A673 (cell line): ENCODE results near the gene TIMM8A. TPM values are rescaled to one million over a fixed set of nuclear protein-coding genes. Genes with fewer than 3 reads are reported as not detected.

Experiments
- BruUV-seq: library from RNA; stranded (reverse); fragments of 400-500 nt; replicated peaks from 2 replicates; lab custom pipeline; 2021; lab: Mats Ljungman, UMichigan
- CTCF ChIA-PET: fragments of 300-600 bp; sonication (Branson Sonifier 250); formaldehyde crosslinking; loops from one replicate; lab custom pipeline; 2022; ENCODE audit warnings: antibody characterized with exemption; lab: Charles Lee
- POLR2A ChIA-PET: fragments of 300-600 bp; sonication (Branson Sonifier 250); formaldehyde crosslinking; loops from one replicate; lab custom pipeline; 2022; ENCODE audit warnings: antibody characterized with exemption; ENCODE audit not compliant: low non-redundant PET; lab: Charles Lee
- DNase-seq: peaks from one replicate; pipeline ENCODE4 v3.0.0-alpha.2; 2015; ENCODE audit warnings: low spot score
- H3K27ac ChIP-seq: fragments of 200-600 bp; sonication (generic); 2 replicates; pipeline ENCODE4 v1.5.1; 2016; ENCODE audit warnings: mixed run types, low read depth, mild to moderate bottlenecking, mixed read lengths, antibody characterized with exemption, low read length; ENCODE audit not compliant: poor library complexity, severe bottlenecking
- H3K27me3 ChIP-seq: fragments of 200-600 bp; sonication (generic); replicated peaks from 2 replicates; pipeline ENCODE4 v1.6.1; 2017; ENCODE audit warnings: mixed run types, low read depth, mild to moderate bottlenecking, mixed read lengths, antibody characterized with exemption, low read length; ENCODE audit not compliant: insufficient read depth, poor library complexity
- H3K36me3 ChIP-seq: fragments of 200-600 bp; sonication (generic); 2 replicates; pipeline ENCODE4 v1.6.1; 2016; ENCODE audit warnings: mixed run types, mild to moderate bottlenecking, mixed read lengths, antibody characterized with exemption, low read length; ENCODE audit not compliant: insufficient read depth, poor library complexity, severe bottlenecking
- H3K4me1 ChIP-seq: fragments of 200-600 bp; sonication (generic); 2 replicates; pipeline ENCODE4 v1.6.1; 2017; ENCODE audit warnings: mixed run types, mild to moderate bottlenecking, mixed read lengths, antibody characterized with exemption, low read length; ENCODE audit not compliant: insufficient read depth, poor library complexity, severe bottlenecking
- H3K4me3 ChIP-seq: fragments of 200-600 bp; sonication (generic); 2 replicates; pipeline ENCODE4 v1.5.1; 2016; ENCODE audit warnings: low read depth, mixed run types, mild to moderate bottlenecking, mixed read lengths, low read length; ENCODE audit not compliant: poor library complexity, severe bottlenecking
- H3K9me3 ChIP-seq: fragments of 200-600 bp; sonication (generic); 2 replicates; pipeline ENCODE4 v1.6.1; 2016; ENCODE audit warnings: mixed run types, low read depth, mild to moderate bottlenecking, mixed read lengths, antibody characterized with exemption, low read length; ENCODE audit not compliant: poor library complexity, severe bottlenecking
- EZH2 ChIP-seq: fragments of 200-600 bp; sonication (generic); IDR thresholded peaks from 2 replicates; pipeline ENCODE4 v1.6.1; 2017; ENCODE audit warnings: borderline replicate concordance, low read depth, mild to moderate bottlenecking, mixed read lengths, antibody characterized with exemption, low read length; ENCODE audit not compliant: poor library complexity, severe bottlenecking
- intact Hi-C: fragments of 100-400 bp; cut with micrococcal nuclease; formaldehyde crosslinking; loops from one replicate; pipeline ENCODE4 v1.10.0; 2022; ENCODE audit not compliant: unreplicated experiment
- total RNA-seq: library from RNA; stranded (reverse); gene quantifications from 2 replicates; pipeline ENCODE4 v1.2.3, GENCODE V29; 2021
- TF ChIP-seq, protein P1 (sequence below): fragments of 300-800, 200-600 bp; sonication (generic); conservative IDR thresholded peaks from 2 replicates; pipeline ENCODE4 v1.5.1; 2017; ENCODE audit warnings: low read depth, mild to moderate bottlenecking, antibody characterized with exemption, low read length, moderate library complexity, mixed read lengths

Gene TIMM8A
- total RNA-seq, 1 experiment from 2014 or later, result 44.5 TPM

DNA sequence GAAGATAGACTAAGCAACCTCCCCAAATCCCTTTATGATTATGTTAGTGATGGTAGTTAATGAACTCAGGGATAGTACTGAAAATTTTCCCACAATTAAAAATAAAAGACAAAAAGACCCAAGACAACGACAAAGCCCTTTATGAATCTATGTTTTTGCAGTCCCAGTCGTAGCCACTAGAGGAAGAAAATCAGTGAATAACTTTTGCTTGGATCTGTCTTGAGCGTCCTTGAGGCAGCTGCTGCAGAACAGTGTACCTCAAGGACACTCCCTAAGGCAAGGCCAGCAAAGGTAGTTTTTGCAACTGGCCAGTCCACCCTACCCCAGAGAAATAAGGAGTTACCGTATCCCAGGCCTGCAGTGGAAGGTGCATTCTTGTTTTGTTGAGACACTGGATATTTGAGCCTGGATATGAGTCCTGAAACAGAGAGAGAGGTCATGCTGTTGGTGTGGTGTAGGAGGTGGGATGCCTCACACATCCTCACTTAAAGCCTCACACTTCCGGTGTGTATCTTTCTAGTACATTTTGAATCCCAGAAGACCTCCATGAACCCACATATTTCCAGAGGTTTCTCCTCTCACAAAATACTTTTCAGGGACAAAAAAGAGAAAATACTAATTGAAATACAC is 8.7 kb upstream of the TIMM8A start:
- Histone ChIP-seq H3K36me3 (no peaks in the 10 kb centered on the region), H3K27ac (no peak overlapping the region), H3K27me3 (no peaks in the 10 kb centered on the region), H3K4me1 (no peaks in the 10 kb centered on the region), H3K4me3 (no peak overlapping the region), H3K9me3 (no peaks in the 10 kb centered on the region)
- intact Hi-C loops, result no loop called here
- DNase-seq, result peak; percentile 38
- BruUV-seq, result no TSS peak
- ChIA-PET POLR2A (no interaction called here), CTCF (no interaction called here)
- TF ChIP-seq, protein P1, sequence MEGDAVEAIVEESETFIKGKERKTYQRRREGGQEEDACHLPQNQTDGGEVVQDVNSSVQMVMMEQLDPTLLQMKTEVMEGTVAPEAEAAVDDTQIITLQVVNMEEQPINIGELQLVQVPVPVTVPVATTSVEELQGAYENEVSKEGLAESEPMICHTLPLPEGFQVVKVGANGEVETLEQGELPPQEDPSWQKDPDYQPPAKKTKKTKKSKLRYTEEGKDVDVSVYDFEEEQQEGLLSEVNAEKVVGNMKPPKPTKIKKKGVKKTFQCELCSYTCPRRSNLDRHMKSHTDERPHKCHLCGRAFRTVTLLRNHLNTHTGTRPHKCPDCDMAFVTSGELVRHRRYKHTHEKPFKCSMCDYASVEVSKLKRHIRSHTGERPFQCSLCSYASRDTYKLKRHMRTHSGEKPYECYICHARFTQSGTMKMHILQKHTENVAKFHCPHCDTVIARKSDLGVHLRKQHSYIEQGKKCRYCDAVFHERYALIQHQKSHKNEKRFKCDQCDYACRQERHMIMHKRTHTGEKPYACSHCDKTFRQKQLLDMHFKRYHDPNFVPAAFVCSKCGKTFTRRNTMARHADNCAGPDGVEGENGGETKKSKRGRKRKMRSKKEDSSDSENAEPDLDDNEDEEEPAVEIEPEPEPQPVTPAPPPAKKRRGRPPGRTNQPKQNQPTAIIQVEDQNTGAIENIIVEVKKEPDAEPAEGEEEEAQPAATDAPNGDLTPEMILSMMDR, result peak; percentile 54
- TF ChIP-seq EZH2, result no peak

DNA sequence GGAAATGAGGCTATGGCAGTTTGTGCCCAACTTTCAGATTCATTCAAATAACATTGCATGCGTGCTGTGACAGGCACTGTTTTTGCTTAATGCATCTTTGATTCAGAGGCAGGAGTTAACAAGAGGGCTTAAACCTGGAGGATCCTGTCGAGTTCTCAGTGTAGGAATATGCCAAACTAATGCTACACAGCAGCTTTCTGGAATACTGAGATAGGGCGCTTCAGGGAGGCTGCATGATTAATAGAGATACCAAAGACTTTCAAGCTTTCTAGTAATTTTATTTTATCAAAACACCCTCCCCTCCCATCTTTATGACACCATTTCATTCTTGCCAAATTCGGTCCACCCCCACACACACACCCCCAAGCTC is 636 bp upstream of the TIMM8A start:
- intact Hi-C loops, result no loop called here
- CTCF ChIA-PET, result no interaction called here
- Histone ChIP-seq H3K27ac (peak overlapping the region; percentile 87), H3K9me3 (no peaks in the 10 kb centered on the region), H3K4me3 (peak overlapping the region; percentile 75), H3K36me3 (no peaks in the 10 kb centered on the region), H3K4me1 (no peaks in the 10 kb centered on the region), H3K27me3 (no peaks in the 10 kb centered on the region)
- TF ChIP-seq, protein P1, result no peak
- TF ChIP-seq EZH2, result no peak
- POLR2A ChIA-PET, result no interaction called here
- TSS peak; percentile 95 for BruUV-seq
- DNase-seq, result no peak

DNA sequence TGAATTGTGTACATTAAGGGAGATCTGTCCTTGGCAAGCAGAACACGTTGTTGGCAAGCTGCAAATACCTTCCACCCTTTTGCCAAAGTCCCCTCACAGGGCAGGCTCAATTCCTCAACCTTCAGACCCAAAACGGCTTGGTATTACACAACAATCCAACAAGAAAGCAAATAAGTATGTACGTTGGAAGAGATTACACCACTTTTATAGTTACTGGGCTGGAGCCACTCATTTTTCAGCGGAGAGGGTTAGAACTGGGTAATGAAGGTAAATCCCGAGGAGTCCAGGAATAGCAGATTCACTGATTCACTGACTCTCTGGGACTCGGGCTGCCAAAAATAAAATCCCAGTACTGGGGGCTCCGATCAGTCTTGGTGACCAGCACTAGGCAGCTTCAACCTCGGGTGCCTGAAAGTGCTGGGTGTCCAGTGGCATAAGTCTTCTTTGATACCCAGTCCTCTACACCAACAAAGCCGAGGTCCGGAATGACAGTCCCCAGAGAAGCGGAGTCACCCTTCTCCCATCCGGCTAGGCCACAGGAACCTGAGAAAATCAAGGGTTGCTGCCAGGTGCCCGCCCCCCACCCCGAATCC is 587 bp downstream of the TIMM8A start:
- Histone ChIP-seq H3K27me3 (no peaks in the 10 kb centered on the region), H3K4me3 (peak overlapping the region; percentile 75), H3K9me3 (no peaks in the 10 kb centered on the region), H3K27ac (peak overlapping the region; percentile 87), H3K36me3 (no peaks in the 10 kb centered on the region), H3K4me1 (no peaks in the 10 kb centered on the region)
- no peak for DNase-seq
- TF ChIP-seq EZH2, result no peak
- TF ChIP-seq, protein P1, result no peak
- no TSS peak for BruUV-seq
- POLR2A ChIA-PET, result interaction anchor here (0.6 kb wide), 1 partner anchor 10 kb away, joined by 4 read pairs; no protein-coding TSS in a partner anchor
- intact Hi-C loops, result no loop called here
- CTCF ChIA-PET, result no interaction called here
